GM19438 (cell line): ENCODE data around the gene PIK3CA.

Experiments used
- ATAC-seq: cut with Tn5 transposase; IDR thresholded peaks from one replicate; pipeline ENCODE4 v1.9.1; 2021; ENCODE audit warnings: low read depth; ENCODE audit not compliant: unreplicated experiment

PIK3CA gene

GRCh38 chr3:179156170-179156569 lies 8.0 kb downstream of the PIK3CA start:
- ATAC-seq, result no peak

GRCh38 chr3:179156775-179157174 lies 8.6 kb downstream of the PIK3CA start:
- no peak for ATAC-seq

- ATAC-seq, result peak; percentile 82
Measured at GRCh38 chr3:179158336-179159039, 10.3 kb downstream of the PIK3CA start.

- ATAC-seq, result no peak
Measured at GRCh38 chr3:179163503-179163902, 15.3 kb downstream of the PIK3CA start.

GRCh38 chr3:179164857-179165256 lies 16.7 kb downstream of the PIK3CA start:
- ATAC-seq, result no peak

GRCh38 chr3:179166561-179167201 lies 18.5 kb downstream of the PIK3CA start:
- ATAC-seq, result no peak

- no peak for ATAC-seq
Measured at GRCh38 chr3:179168918-179169317, 20.8 kb downstream of the PIK3CA start.

GRCh38 chr3:179172546-179172945 lies 24.4 kb downstream of the PIK3CA start:
- no peak for ATAC-seq

- no peak for ATAC-seq
Measured at GRCh38 chr3:179174316-179174715, 26.2 kb downstream of the PIK3CA start.

- ATAC-seq, result no peak
Measured at GRCh38 chr3:179174898-179175297, 26.7 kb downstream of the PIK3CA start.

GRCh38 chr3:179175358-179175757 lies 27.2 kb downstream of the PIK3CA start:
- ATAC-seq, result no peak

- no peak for ATAC-seq
Measured at GRCh38 chr3:179177611-179178010, 29.5 kb downstream of the PIK3CA start.

- ATAC-seq, result no peak
Measured at GRCh38 chr3:179179256-179179655, 31.1 kb downstream of the PIK3CA start.

- no peak for ATAC-seq
Measured at GRCh38 chr3:179179979-179180759, 32.0 kb downstream of the PIK3CA start.

GRCh38 chr3:179181021-179181472 lies 32.9 kb downstream of the PIK3CA start:
- ATAC-seq, result no peak

GRCh38 chr3:179181993-179182551 lies 33.9 kb downstream of the PIK3CA start:
- no peak for ATAC-seq

- ATAC-seq, result no peak
Measured at GRCh38 chr3:179182902-179183301, 34.7 kb downstream of the PIK3CA start.

GRCh38 chr3:179184826-179185225 lies 36.7 kb downstream of the PIK3CA start:
- no peak for ATAC-seq

- ATAC-seq, result no peak
Measured at GRCh38 chr3:179186426-179186825, 38.3 kb downstream of the PIK3CA start.

- ATAC-seq, result no peak
Measured at GRCh38 chr3:179189759-179190158, 41.6 kb downstream of the PIK3CA start.

GRCh38 chr3:179190581-179190980 lies 42.4 kb downstream of the PIK3CA start:
- no peak for ATAC-seq
